HCT116 (cell line): ENCODE results near the gene SEC61A2. TPM values are rescaled to one million over a fixed set of nuclear protein-coding genes. Genes with fewer than 3 reads are reported as not detected.

Source experiments
- ATAC-seq: fragments of 200-7000 bp; cut with Tn5 transposase; 2 replicates; pipeline ENCODE4 v1.9.1; 2020; ENCODE audit warnings: mild to moderate bottlenecking, moderate library complexity
- BruUV-seq: library from RNA; stranded (reverse); fragments of 400-500 nt; replicated peaks from 2 replicates; lab custom pipeline; 2021; lab: Mats Ljungman, UMichigan
- CTCF ChIA-PET: fragments of 300-600 bp; sonication (Branson Sonifier 250); formaldehyde crosslinking; loops from one replicate; lab custom pipeline; 2021; ENCODE audit warnings: antibody characterized with exemption; lab: Charles Lee
- POLR2A ChIA-PET: fragments of 300-600, 350-600 bp; sonication (Branson Sonifier 250); formaldehyde crosslinking; loops from one replicate; lab custom pipeline; 2021; ENCODE audit warnings: antibody characterized with exemption; lab: Charles Lee
- RAD21 ChIA-PET, 2 experiments: fragments of 300-600 bp; sonication (Branson Sonifier 250); formaldehyde crosslinking; loops; one replicate each; lab custom pipeline; 2023; ENCODE audit warnings: low total read pairs in 2 of 2; ENCODE audit not compliant: uncharacterized antibody in 2 of 2, unreplicated experiment in 2 of 2, low non-redundant PET in 1 of 2; lab: Charles Lee
- DNase-seq: peaks from one replicate; pipeline ENCODE4 v3.0.0-alpha.2; 2010; ENCODE audit warnings: low read depth, low spot score
- H2AFZ ChIP-seq: fragments of 200-600 bp; shearing (Covaris generic), sonication (generic); 2 replicates; pipeline ENCODE4 v1.6.1; 2017; ENCODE audit warnings: low read depth, mixed run types, mixed read lengths, antibody characterized with exemption, low read length; ENCODE audit not compliant: poor library complexity, severe bottlenecking
- H3K27ac ChIP-seq: 2 replicates; pipeline ENCODE4 v1.5.1; 2012; ENCODE audit warnings: low read depth, low read length
- H3K27me3 ChIP-seq: fragments of 200-600 bp; sonication (generic); 2 replicates; pipeline ENCODE4 v1.6.1; 2016; ENCODE audit warnings: mixed run types, low read length, mixed read lengths; ENCODE audit not compliant: insufficient read depth
- H3K36me3 ChIP-seq, 2 experiments: fragments of 200-500 bp in 1 of 2; fragments of 200-600 bp in 1 of 2; sonication (Bioruptor generic) in 1 of 2; sonication (generic) in 1 of 2; 2 replicates each; pipeline versions ENCODE4 v1.5.1 to v1.6.1; 2014 to 2016; ENCODE audit warnings: low read length in 2 of 2, inconsistent platforms in 1 of 2, mixed read lengths in 1 of 2, mixed run types in 1 of 2; ENCODE audit not compliant: insufficient read depth in 2 of 2, control insufficient read depth in 1 of 2
- H3K4me1 ChIP-seq, 2 experiments: fragments of 200-600 bp in 1 of 2; sonication (generic) in 1 of 2; 2 replicates each; pipeline versions ENCODE4 v1.5.1 to v1.6.1; 2012 to 2017; ENCODE audit warnings: low read length in 2 of 2, inconsistent platforms in 1 of 2, mild to moderate bottlenecking in 1 of 2, mixed read lengths in 1 of 2, mixed run types in 1 of 2, moderate library complexity in 1 of 2; ENCODE audit not compliant: insufficient read depth in 2 of 2, control insufficient read depth in 1 of 2
- H3K4me2 ChIP-seq: fragments of 200-600 bp; sonication (generic); 2 replicates; pipeline ENCODE4 v1.6.1; 2017; ENCODE audit warnings: mixed run types, low read length, mixed read lengths
- H3K4me3 ChIP-seq, 2 experiments: fragments of 200-600 bp in 1 of 2; sonication (generic) in 1 of 2; replicated peaks in 1 of 2; 2 replicates each; pipeline ENCODE4 v1.5.1; 2011 to 2016; ENCODE audit warnings: low read length in 2 of 2, control low read depth in 1 of 2, low read depth in 1 of 2, mild to moderate bottlenecking in 1 of 2, mixed read lengths in 1 of 2, mixed run types in 1 of 2
- H3K79me2 ChIP-seq: fragments of 200-600 bp; sonication (generic); 2 replicates; pipeline ENCODE4 v1.6.1; 2017; ENCODE audit warnings: mild to moderate bottlenecking, mixed run types, low read length, moderate library complexity, mixed read lengths; ENCODE audit not compliant: insufficient read depth
- H3K9ac ChIP-seq: fragments of 200-600 bp; sonication (generic); 2 replicates; pipeline ENCODE4 v1.6.1; 2016; ENCODE audit warnings: low read length, mixed read lengths
- H3K9me2 ChIP-seq: fragments of 200-600 bp; sonication (generic), shearing (Covaris generic); 2 replicates; pipeline ENCODE4 v1.6.1; 2017; ENCODE audit warnings: mixed run types, mild to moderate bottlenecking, moderate library complexity; ENCODE audit not compliant: insufficient read depth
- H3K9me3 ChIP-seq, 2 experiments: fragments of 200-500 bp in 1 of 2; fragments of 200-600 bp in 1 of 2; sonication (Bioruptor generic) in 1 of 2; sonication (generic) in 1 of 2; 2 replicates each; pipeline ENCODE4 v1.6.1; 2014 to 2017; ENCODE audit warnings: low read length in 2 of 2, mixed read lengths in 2 of 2, inconsistent platforms in 1 of 2, low read depth in 1 of 2, mild to moderate bottlenecking in 1 of 2, mixed run types in 1 of 2, moderate library complexity in 1 of 2; ENCODE audit not compliant: control insufficient read depth in 1 of 2, insufficient read depth in 1 of 2
- H4K20me1 ChIP-seq: fragments of 200-600 bp; sonication (generic), shearing (Covaris generic); 2 replicates; pipeline ENCODE4 v1.6.1; 2017; ENCODE audit warnings: mixed run types, mild to moderate bottlenecking, moderate library complexity; ENCODE audit not compliant: insufficient read depth
- CBX3 ChIP-seq: IDR thresholded peaks from 2 replicates; pipeline ENCODE4 v1.6.1; 2012; ENCODE audit warnings: low read depth
- ELF1 ChIP-seq: IDR thresholded peaks from 2 replicates; pipeline ENCODE4 v1.6.1; 2012; ENCODE audit warnings: low read depth, borderline replicate concordance
- POLR2AphosphoS5 ChIP-seq: IDR thresholded peaks from 2 replicates; pipeline ENCODE4 v1.6.1; 2011; ENCODE audit warnings: mild to moderate bottlenecking, low read depth, low read length, moderate library complexity
- intact Hi-C: fragments of 100-400 bp; cut with micrococcal nuclease; formaldehyde crosslinking; loops from 2 replicates; pipeline ENCODE4 v1.10.0; 2022
- total RNA-seq: library from RNA; stranded (reverse); gene quantifications from one replicate; pipeline ENCODE4 v1.2.1, GENCODE V29; 2021; ENCODE audit not compliant: unreplicated experiment

The SEC61A2 gene
- total RNA-seq, 1 experiment from 2014 or later, result 10.0 TPM

GRCh38 chr10:12208460-12208859 is 79.0 kb downstream of the SEC61A2 start:
- Histone ChIP-seq H3K79me2 (peaks cover 90% of the 10 kb centered on the region), H3K4me3 (no peak overlapping the region), H3K4me1 (no peaks in the 10 kb centered on the region), H3K9ac (no peak overlapping the region), H3K36me3 (peaks cover 31 to 43% of the 10 kb centered on the region in 2 experiments), H3K9me3 (no peaks in the 10 kb centered on the region), H2AFZ (no peak overlapping the region), H4K20me1 (peaks cover 2% of the 10 kb centered on the region; the same call in 1 of the 2 replicates), H3K27ac (no peak overlapping the region), H3K9me2 (no peaks in the 10 kb centered on the region), H3K27me3 (no peaks in the 10 kb centered on the region), H3K4me2 (no peak overlapping the region)
- intact Hi-C loops, result no loop called here
- RAD21 ChIA-PET, result no interaction called here
- DNase-seq (no peak), ATAC-seq (no peak)
- CTCF ChIA-PET, result no interaction called here
- BruUV-seq, result no TSS peak
- POLR2A ChIA-PET, result no interaction called here
- TF ChIP-seq POLR2AphosphoS5, result no peak

GRCh38 chr10:12212454-12212853 is 83.0 kb downstream of the SEC61A2 start:
- no peak overlapping the region for H3K4me3 ChIP-seq
- H3K4me1 ChIP-seq, result no peaks in the 10 kb centered on the region
- no TSS peak for BruUV-seq
- no peak overlapping the region for H3K27ac ChIP-seq
- no peaks in the 10 kb centered on the region for H3K27me3 ChIP-seq
- CTCF ChIA-PET, result no interaction called here
- intact Hi-C loops, result loop anchor here (5.0 kb wide), 1 partner anchor 500 kb away; no protein-coding TSS in a partner anchor
- RAD21 ChIA-PET, result no interaction called here
- TF ChIP-seq CBX3, result no peak
- TF ChIP-seq ELF1, result no peak
- TF ChIP-seq, all 23 proteins: peak for 0
- H2AFZ ChIP-seq, result no peak overlapping the region
- peaks cover 46 to 49% of the 10 kb centered on the region in 2 experiments for H3K36me3 ChIP-seq
- no peaks in the 10 kb centered on the region for H3K9me3 ChIP-seq
- no peak for DNase-seq
- no peak overlapping the region for H3K9ac ChIP-seq
- no peaks in the 10 kb centered on the region for H3K9me2 ChIP-seq
- 0 out of 2 replicates have a peak, but pooled peaks cover 4% of the 10 kb centered on the region for H4K20me1 ChIP-seq
- H3K4me2 ChIP-seq, result no peak overlapping the region
- POLR2A ChIA-PET, result no interaction called here
- H3K79me2 ChIP-seq, result peaks cover 88% of the 10 kb centered on the region
- no peak for ATAC-seq
